K562 (cell line): Measurements from ENCODE around the gene ZNF599. TPM values are rescaled to one million over a fixed set of nuclear protein-coding genes. Genes with fewer than 3 reads are reported as not detected.

ENCODE experiments used
- ELF1 ChIP-seq: fragments of 200-800 bp; sonication (Bioruptor generic); IDR thresholded peaks from 2 replicates; pipeline ENCODE4 v1.6.1; 2016; ENCODE audit warnings: missing genetic modification characterization, missing compliant biosample characterization
- FOXA3 ChIP-seq, 2 experiments: fragments of 450-650 bp in 1 of 2; sonication (generic) in 1 of 2; formaldehyde crosslinking; IDR thresholded peaks in 1 of 2; conservative IDR thresholded peaks in 1 of 2; 2 replicates each; pipeline versions ENCODE4 v1.4.0 to v1.8.0; 2020 to 2022; ENCODE audit warnings: mild to moderate bottlenecking in 2 of 2, missing genetic modification reagents in 1 of 2
- HDGF ChIP-seq: fragments of 450-650 bp; IDR thresholded peaks from 2 replicates; pipeline ENCODE4 v1.6.1; 2016
- HOXB6 ChIP-seq: fragments of 250-450 bp; sonication (Bioruptor Pico); IDR thresholded peaks from 2 replicates; pipeline ENCODE4 v1.5.1; 2022; ENCODE audit warnings: mild to moderate bottlenecking, borderline replicate concordance
- KAT7 ChIP-seq: sonication (generic); formaldehyde crosslinking; IDR thresholded peaks from 2 replicates; pipeline ENCODE4 v1.8.0; 2022; ENCODE audit warnings: missing genetic modification reagents, mild to moderate bottlenecking, borderline replicate concordance
- MEF2D ChIP-seq: conservative IDR thresholded peaks from 2 replicates; pipeline ENCODE4 v1.6.1; 2016; ENCODE audit warnings: low read depth, missing genetic modification characterization, missing compliant biosample characterization
- NR2F6 ChIP-seq: fragments of 450-650 bp; formaldehyde crosslinking; IDR thresholded peaks from 2 replicates; pipeline ENCODE4 v1.4.0; 2020; ENCODE audit warnings: mild to moderate bottlenecking
- NR4A1 ChIP-seq, 2 experiments: fragments of 250-450 bp in 1 of 2; fragments of 450-650 bp in 1 of 2; sonication (Bioruptor Pico) in 1 of 2; IDR thresholded peaks; 2 replicates each; pipeline versions ENCODE4 v1.4.0 to v1.6.1; 2016 to 2020; ENCODE audit warnings: mild to moderate bottlenecking in 2 of 2, missing compliant biosample characterization in 1 of 2, missing genetic modification characterization in 1 of 2, moderate library complexity in 1 of 2
- TAF7 ChIP-seq: fragments of 450-650 bp; IDR thresholded peaks from 2 replicates; pipeline ENCODE4 v1.6.1; 2016; ENCODE audit warnings: missing genetic modification characterization, missing compliant biosample characterization
- ZBED1 ChIP-seq: IDR thresholded peaks from 2 replicates; pipeline ENCODE4 v1.6.1; 2014
- ZNF23 ChIP-seq: fragments of 250-450 bp; sonication (Bioruptor Pico); IDR thresholded peaks from 2 replicates; pipeline ENCODE4 v1.4.0; 2020; ENCODE audit warnings: mild to moderate bottlenecking
- ZNF586 ChIP-seq: fragments of 450-650 bp; formaldehyde crosslinking; conservative IDR thresholded peaks from 2 replicates; pipeline ENCODE4 v1.4.0; 2020; ENCODE audit warnings: mild to moderate bottlenecking, moderate library complexity
- polyA plus RNA-seq, 8 experiments: library from polyadenylated mRNA; depleted of rRNA in 4 of 8; stranded (reverse) in 5 of 8; unstranded in 3 of 8; fragments of >200 nt; fragmentation: Nextera tagmentation in 2 of 8; fragmentation: Illumina TruSeq in 1 of 8; extraction: Ambion mirVana in 2 of 8; extraction: Trizol in 1 of 8; gene quantifications; 2 replicates each; pipeline versions ENCODE4 v1.2.1 to v1.2.3, GENCODE V29; 2011 to 2014; ENCODE audit warnings: inconsistent platforms in 1 of 8, missing spikeins in 1 of 8
- total RNA-seq, 7 experiments: library from RNA; depleted of rRNA in 6 of 7; stranded (reverse); fragments of >200 nt in 6 of 7; fragmentation: Illumina TruSeq in 2 of 7; extraction: Trizol in 2 of 7; gene quantifications; 2 replicates each; pipeline versions ENCODE4 v1.2.1 to v1.2.3, GENCODE V29; 2011 to 2021; ENCODE audit warnings: low replicate concordance in 1 of 7
- TF ChIP-seq, protein P1 (sequence below): fragments of 250-450 bp; sonication (Bioruptor Pico); IDR thresholded peaks from 2 replicates; pipeline ENCODE4 v1.4.0; 2020; ENCODE audit warnings: mild to moderate bottlenecking, moderate library complexity
- TF ChIP-seq, protein P2 (sequence below): fragments of 450-650 bp; IDR thresholded peaks from 2 replicates; pipeline ENCODE4 v1.6.1; 2017; ENCODE audit warnings: antibody characterized with exemption
- TF ChIP-seq, protein P3 (sequence below): sonication (generic); formaldehyde crosslinking; IDR thresholded peaks from 2 replicates; pipeline ENCODE4 v1.9.0; 2022; ENCODE audit warnings: mild to moderate bottlenecking, missing genetic modification reagents
- TF ChIP-seq, protein P4 (sequence below): fragments of 450-650 bp; IDR thresholded peaks from 2 replicates; pipeline ENCODE4 v1.6.1; 2017; ENCODE audit warnings: antibody characterized with exemption, mild to moderate bottlenecking

The ZNF599 gene
- total and polyA plus RNA-seq, 9 of the 15 experiments (the other 6 are each of a cell fraction or from before 2014, with no cell fraction given) = 0.71 to 6.7 (median 2.8) TPM

DNA sequence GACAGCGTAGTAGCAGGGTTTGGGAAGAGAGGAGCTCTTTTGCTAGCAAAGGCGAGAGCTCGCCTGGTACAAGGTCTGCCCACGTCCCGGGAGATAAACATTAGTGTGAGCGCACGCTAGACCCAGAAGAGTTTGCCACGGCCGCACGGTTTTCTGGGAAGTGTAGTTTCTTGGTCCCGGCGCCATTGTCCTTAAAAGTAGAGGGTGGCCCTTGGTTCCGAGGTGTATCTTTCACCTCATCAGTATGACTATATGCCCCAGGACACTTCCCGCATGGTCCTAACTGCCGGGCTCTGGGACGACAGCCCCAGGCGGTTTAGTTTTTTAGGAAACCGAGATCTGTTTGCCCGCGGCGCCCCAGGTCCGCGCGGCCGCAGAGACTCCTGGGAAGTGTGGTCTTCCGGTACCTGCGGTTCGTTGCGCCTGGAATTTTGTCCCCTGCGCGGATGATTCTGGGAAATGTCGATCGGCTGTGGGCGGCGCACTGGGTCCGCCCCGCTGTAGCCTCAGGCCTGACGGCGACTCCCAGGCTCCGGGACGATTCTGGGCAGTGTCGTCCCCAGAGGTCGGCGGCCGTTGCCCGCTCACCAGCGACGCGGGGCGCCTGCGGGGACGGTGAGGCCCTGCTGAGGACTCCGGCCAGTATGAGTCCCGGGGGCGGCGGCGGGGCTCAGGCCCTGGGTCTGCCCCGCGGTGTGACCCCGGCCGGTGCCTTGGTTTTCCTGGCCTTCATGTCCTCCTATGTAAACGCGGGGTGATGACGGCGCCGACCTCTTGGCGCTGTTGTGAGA is 39.1 kb downstream of the ZNF599 start, which contains the start of gene ZNF181 (continued):
- TF ChIP-seq, protein P1, sequence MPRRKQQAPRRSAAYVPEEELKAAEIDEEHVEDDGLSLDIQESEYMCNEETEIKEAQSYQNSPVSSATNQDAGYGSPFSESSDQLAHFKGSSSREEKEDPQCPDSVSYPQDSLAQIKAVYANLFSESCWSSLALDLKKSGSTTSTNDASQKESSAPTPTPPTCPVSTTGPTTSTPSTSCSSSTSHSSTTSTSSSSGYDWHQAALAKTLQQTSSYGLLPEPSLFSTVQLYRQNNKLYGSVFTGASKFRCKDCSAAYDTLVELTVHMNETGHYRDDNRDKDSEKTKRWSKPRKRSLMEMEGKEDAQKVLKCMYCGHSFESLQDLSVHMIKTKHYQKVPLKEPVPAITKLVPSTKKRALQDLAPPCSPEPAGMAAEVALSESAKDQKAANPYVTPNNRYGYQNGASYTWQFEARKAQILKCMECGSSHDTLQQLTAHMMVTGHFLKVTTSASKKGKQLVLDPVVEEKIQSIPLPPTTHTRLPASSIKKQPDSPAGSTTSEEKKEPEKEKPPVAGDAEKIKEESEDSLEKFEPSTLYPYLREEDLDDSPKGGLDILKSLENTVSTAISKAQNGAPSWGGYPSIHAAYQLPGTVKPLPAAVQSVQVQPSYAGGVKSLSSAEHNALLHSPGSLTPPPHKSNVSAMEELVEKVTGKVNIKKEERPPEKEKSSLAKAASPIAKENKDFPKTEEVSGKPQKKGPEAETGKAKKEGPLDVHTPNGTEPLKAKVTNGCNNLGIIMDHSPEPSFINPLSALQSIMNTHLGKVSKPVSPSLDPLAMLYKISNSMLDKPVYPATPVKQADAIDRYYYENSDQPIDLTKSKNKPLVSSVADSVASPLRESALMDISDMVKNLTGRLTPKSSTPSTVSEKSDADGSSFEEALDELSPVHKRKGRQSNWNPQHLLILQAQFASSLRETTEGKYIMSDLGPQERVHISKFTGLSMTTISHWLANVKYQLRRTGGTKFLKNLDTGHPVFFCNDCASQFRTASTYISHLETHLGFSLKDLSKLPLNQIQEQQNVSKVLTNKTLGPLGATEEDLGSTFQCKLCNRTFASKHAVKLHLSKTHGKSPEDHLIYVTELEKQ (CRISPR knock-in tag) = no peak
- TF ChIP-seq NR4A1 (CRISPR knock-in tag; IDR thresholded peaks at IDR 0.05) (0 out of 2 replicates have a peak, but pooled peaks have one; percentile 67), NR4A1 (tag; IDR thresholded peaks at IDR 0.05) (0 out of 2 replicates have a peak, but pooled peaks have one; percentile 30), HDGF (no peak), NR2F6 (CRISPR knock-in tag) (no peak), ELF1 (tag) (peak; percentile 90), ZNF586 (CRISPR knock-in tag) (no peak), MEF2D (tag) (no peak), KAT7 (CRISPR knock-in tag) (peak; percentile 79; the same call in 1 of the 2 replicates), ZNF23 (no peak), FOXA3 (CRISPR knock-in tag; conservative IDR thresholded peaks at IDR 0.05 in 1 of 2, IDR thresholded peaks at IDR 0.05 in 1 of 2) (peak; percentile 1 to 39; a peak in 2 of 4 replicates), TAF7 (tag) (0 out of 2 replicates have a peak, but pooled peaks have one; percentile 40), ZBED1 (0 out of 2 replicates have a peak, but pooled peaks have one; percentile 43), HOXB6 (CRISPR knock-in tag) (no peak)
- TF ChIP-seq, protein P2, sequence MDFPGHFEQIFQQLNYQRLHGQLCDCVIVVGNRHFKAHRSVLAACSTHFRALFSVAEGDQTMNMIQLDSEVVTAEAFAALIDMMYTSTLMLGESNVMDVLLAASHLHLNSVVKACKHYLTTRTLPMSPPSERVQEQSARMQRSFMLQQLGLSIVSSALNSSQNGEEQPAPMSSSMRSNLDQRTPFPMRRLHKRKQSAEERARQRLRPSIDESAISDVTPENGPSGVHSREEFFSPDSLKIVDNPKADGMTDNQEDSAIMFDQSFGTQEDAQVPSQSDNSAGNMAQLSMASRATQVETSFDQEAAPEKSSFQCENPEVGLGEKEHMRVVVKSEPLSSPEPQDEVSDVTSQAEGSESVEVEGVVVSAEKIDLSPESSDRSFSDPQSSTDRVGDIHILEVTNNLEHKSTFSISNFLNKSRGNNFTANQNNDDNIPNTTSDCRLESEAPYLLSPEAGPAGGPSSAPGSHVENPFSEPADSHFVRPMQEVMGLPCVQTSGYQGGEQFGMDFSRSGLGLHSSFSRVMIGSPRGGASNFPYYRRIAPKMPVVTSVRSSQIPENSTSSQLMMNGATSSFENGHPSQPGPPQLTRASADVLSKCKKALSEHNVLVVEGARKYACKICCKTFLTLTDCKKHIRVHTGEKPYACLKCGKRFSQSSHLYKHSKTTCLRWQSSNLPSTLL = no peak
- TF ChIP-seq, protein P3, sequence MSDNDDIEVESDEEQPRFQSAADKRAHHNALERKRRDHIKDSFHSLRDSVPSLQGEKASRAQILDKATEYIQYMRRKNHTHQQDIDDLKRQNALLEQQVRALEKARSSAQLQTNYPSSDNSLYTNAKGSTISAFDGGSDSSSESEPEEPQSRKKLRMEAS (CRISPR knock-in tag) = 0 out of 2 replicates have a peak, but pooled peaks have one; percentile 37
- TF ChIP-seq, protein P4, sequence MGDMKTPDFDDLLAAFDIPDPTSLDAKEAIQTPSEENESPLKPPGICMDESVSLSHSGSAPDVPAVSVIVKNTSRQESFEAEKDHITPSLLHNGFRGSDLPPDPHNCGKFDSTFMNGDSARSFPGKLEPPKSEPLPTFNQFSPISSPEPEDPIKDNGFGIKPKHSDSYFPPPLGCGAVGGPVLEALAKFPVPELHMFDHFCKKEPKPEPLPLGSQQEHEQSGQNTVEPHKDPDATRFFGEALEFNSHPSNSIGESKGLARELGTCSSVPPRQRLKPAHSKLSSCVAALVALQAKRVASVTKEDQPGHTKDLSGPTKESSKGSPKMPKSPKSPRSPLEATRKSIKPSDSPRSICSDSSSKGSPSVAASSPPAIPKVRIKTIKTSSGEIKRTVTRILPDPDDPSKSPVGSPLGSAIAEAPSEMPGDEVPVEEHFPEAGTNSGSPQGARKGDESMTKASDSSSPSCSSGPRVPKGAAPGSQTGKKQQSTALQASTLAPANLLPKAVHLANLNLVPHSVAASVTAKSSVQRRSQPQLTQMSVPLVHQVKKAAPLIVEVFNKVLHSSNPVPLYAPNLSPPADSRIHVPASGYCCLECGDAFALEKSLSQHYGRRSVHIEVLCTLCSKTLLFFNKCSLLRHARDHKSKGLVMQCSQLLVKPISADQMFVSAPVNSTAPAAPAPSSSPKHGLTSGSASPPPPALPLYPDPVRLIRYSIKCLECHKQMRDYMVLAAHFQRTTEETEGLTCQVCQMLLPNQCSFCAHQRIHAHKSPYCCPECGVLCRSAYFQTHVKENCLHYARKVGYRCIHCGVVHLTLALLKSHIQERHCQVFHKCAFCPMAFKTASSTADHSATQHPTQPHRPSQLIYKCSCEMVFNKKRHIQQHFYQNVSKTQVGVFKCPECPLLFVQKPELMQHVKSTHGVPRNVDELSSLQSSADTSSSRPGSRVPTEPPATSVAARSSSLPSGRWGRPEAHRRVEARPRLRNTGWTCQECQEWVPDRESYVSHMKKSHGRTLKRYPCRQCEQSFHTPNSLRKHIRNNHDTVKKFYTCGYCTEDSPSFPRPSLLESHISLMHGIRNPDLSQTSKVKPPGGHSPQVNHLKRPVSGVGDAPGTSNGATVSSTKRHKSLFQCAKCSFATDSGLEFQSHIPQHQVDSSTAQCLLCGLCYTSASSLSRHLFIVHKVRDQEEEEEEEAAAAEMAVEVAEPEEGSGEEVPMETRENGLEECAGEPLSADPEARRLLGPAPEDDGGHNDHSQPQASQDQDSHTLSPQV = peak; percentile 70; the same call in 1 of the 2 replicates
